ENCODE results near the gene C1orf105.

The C1orf105 gene

DNA sequence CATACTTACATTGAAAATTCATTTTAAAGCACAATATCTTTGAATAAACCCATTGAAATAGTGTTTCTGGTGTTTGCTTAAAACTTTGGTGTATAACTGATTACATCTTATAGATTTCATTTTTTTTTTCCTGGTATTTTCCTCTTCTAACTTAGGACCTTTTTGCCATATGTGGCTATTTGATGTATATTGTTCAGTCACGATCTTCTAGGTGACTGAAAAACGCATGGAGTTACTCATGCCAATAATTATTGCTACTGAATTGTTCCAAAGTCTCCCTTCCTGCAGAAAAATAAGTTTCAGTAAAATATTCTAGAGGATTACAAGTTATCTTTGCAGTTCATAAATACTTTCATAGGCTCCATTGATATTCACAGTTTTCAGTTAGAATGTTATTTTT is 22.9 kb upstream of the C1orf105 start:
- no peak for DNase-seq

DNA sequence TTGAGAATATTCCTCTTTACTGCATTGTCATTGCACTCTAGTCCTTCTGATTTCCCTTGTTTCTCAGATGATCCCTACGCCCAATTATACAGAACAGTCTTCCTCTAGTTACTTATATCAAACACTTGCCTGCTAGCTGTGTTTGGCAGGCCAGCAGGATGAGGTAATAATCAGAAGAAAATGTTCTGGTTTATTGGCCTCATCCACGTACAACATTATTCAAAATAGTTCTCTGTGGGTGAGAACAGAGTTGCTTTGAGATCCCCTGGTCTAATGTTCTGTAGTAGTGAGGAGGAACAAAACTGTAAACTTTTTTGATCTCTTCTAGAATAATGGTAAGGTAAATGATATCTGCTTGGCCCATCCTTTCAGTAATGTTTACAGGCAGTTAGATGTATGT is 22.3 kb upstream of the C1orf105 start:
- no peak for DNase-seq

DNA sequence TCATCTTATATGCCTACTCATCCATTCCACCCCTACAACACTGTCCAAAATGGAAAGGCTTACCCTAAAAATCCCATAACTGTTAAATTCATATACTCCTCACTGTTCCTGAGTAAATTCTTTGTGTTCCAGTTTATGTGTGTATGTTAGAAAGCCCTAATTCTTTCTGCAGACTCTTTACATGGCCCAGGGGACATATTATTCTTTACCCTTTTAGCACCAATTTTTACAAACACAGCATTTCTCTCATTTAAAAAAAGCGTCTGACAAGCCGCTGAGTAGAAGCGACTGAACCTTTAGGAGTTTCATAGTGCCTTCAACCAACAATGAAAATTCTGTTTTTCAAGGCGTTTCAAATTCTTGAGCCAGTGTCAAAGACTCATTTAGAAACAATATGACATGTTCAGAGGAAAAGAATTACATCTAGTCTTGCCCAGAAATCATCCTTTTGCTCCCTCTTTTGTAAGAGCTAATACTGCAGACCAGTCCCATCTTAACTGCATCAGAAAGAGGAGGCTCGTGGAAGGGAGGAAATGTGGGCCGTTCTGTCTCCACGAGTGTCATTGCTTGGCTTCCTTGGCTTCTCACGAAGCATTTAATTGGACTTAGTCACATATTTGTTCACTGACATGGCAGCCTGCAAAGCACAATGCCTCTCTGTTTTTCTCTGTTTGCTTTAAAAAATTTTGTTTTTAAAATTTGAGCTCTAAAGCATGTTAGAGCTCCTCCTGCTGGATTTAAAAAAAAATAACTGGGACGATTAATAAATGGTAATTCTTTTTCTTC is 21.3 kb upstream of the C1orf105 start:
- DNase-seq, result peak; percentile 89

DNA sequence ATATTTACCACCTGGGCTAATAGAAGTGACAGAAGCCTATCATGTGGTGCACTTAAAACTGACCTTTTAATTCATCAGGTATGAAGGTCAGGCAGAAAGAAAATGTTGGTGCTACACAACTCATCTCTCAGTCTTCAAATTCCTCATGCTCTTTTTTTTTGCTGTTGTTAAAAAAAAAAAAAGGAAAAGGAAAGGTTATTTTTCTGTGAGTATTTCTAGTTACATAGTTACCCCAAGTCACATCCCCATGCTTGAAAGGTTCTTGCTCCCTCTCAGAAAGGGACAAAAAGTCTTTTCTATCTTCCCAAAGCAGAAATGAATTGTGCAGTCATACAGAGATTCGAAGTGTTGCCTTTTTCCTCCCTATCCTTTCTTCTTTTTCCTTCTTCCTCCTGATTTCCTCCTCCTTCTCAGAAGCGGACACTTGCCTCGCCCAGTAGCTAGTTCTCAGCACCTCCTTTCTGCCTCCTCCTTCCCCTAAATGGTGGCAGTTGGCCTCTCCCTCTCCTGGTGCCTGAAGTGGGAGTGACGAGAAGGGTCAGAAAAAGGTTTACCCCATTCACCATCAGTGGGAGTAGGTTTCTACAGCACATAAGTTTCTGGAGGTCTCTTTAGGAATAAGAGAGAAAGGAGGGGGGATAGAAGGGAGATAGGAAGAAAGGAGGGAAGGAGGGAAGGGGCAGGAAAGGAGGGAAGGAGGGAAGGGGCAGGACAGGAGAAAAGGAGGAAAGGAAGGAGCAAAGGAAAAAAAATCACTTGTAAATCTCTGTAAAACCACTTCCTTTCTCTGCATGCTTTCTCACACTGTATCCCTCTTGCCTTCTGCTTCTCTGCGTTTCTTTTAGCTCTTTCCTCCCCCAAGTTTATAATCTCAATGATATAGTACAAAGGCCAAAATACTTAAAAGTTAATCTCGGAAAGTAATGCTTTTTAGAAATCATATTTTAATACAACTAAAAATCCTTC is 20.4 kb upstream of the C1orf105 start:
- no peak for DNase-seq

DNA sequence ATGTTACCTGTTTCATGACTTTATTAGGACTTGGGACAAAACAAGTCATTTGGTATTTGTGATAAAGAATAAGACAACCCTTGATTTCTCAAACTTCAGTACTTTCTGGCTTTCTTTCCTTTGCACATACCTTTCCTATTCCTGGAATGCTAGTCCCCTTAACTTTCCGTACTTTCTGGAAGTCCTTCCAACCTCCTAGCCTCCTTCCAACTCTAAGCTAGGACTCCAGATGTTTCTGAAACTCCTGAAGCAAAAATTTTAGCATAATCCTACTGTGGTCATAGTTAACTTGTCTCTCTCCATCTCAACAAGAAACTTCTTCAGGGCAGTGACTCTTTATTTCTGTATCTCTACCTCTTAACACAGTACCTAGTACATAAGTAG is 19.8 kb upstream of the C1orf105 start:
- no peak for DNase-seq

DNA sequence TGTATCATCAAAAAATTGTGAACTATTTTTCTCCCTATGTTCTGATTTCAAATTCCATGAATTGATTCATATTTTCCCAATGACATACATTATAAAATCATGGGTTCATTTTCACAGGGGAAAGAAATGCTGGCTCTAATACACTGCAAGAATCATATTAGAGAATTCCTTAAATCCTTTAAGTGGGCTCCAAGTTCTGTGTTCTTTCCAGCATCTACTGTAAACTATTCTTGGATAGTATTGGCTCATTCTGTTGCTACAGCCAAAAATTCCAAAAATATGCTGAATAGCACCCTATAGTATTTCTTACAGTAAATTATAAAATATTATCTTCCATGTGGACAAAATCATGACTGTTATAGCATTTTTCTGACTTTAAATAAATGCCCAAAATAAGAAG is 19.0 kb upstream of the C1orf105 start:
- DNase-seq, result no peak

DNA sequence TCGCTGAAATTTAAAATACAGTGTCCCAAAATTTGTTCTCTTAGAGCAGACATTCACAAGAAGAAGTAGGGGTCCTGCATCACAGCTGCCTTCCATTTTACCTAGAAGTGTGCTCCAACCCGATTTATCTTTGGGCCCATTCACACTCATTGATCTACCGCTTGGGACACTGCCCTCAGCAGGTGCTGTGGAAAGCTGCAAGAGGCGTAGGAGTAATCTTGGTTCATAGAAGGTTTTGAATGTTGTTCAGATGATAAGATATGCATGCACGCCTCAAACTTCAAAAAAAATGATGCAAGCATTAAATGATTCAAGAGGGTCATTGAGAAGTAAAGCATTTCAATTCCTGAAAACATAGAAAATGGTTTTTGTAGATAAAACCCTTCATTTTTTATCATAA is 18.6 kb upstream of the C1orf105 start:
- DNase-seq, result no peak

DNA sequence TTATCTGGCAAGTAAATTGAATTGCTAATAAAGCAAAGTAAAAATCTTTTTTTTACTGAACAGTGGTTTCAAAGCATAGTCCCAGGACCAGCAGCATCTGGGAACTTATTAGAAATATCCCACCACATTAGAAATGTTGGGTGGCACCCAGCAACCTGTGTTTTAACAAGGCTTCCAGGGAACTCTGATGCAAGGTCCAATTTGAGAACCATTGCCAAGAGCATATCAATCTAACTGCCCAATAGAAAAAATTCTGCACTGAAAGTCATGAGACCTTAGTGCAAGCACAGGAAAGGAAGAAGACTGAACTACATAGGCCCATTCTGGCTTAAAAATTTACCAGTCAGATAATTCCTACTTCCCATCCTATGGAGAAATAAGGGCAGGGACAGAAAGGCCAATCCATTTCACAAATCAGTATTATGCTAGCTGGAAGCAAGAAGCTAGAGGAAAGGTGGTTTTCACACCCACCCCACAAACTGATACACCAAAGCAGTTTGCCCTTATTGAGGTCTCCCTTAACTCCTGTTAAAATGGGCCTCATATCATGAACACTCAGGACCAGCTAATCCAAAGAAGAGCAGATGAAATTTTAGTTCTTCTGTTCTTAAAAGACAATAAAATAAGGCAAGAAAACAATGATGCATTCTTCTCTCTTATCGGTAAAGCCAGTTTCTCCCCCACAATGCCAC is 17.5 kb upstream of the C1orf105 start:
- DNase-seq, result no peak

DNA sequence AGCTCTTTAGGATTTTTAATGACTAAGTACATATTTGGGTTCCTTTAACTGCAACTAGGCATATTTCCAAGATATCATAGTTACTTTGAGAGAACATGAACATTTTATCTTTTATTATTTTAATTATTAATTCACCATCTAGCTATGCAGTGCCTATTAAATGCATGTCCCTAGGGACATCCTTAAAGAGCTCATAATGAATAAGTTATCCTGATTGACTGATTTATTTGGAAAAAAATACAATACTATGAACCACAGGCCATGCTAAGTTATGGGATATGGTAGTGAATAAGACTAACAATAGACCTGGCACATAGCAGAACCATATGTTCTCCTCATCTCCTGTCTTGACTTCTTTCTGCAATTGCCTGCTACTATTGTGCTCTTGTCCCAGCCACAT is 16.4 kb upstream of the C1orf105 start:
- no peak for DNase-seq

DNA sequence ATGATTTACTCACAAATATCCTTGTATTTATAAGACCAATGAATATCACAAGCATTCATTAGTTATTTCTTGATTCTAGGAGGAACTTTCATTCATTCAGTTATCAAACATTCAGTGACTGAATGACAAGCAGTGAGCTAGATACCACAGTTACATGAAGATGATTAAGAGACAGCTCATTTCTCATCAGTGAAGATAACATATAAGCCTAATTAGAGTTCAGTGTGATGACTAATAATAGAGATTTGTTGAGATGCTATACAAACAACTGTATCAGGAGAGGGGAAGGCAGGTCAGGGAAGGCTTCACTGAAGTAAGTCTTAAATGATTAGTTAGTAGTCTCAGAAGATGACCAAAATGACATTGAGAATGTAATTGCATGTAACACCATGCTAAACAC is 14.6 kb upstream of the C1orf105 start:
- no peak for DNase-seq

DNA sequence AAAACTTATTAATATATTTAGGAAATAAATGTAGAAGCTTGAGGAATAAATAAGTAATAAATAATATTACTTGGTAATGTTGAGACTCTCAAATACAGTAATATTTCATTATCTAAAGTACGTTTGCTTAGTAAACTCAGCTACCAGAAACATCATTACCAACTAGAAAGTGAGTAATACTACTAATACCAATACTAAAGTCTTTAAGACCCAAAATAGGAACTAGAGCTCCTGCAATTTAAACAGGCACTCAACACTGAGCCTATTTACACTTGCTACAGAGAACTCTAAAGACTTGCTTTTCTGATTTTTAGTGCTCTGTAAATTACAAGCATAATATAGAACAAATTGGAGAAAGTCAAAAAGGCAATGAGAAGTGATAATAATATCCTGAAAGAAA is 13.5 kb upstream of the C1orf105 start:
- DNase-seq, result no peak

DNA sequence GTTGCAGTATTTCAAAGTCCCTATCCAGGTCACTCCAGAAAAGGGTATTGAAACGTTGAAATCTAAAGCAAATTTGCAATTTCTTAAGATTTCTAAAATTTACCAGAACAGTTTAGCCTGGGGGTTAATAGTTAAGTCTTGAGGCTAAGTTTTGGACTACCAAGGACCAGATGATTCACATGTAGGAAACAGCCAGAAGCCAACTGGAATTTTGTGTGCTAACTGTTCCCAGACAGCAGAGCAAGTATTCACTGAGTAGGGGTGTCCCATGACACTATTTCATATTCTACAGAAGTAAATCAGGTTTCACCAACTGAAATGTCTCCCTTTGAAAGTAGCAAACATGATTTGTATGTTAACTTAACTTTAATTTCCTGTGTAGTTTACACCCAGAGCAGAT is 11.5 kb upstream of the C1orf105 start:
- no peak for DNase-seq

DNA sequence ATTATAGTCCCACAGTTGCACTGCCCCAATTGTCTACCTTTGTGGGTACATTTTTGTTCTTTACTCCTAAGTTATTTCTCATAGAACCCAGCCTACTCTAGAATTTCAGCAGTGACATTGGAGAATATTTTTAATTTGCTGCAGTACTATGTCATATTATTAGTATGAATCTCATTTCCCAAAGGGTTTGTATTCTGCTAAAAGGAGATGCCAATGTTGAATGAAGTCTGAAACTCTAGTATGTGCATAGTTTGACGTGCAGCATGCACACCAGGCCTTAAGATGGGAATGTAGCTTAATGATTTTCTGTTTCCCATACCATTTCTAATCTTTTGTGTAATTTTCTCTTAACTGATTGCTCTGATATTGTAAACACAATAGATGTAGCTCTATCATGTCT is 10.5 kb upstream of the C1orf105 start:
- no peak for DNase-seq

DNA sequence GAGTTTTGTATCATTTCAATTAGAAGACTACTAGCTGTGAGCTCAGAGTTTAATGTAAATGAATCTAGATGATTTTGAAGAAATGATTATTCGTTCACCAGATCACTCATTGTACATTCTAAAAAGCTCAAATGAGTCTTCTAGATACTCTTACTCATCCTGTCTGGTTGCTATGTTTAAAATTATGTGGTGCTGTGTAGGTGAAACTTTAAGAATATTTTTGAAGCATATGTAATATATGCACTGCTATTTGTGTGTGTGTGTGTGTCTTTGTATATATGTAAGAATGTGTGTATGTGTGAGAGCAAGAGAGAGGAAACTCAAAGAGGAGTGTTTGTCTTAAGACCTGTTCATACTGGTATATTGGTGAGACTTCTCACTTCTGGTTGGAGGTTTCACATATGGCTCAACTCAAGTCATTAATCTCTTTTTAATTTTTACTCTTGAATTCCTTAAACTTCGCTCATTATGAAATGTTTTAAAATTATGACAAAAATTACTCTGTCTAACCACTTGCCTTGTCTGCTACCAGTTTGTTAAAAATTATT is 8.6 kb upstream of the C1orf105 start:
- DNase-seq, result no peak

DNA sequence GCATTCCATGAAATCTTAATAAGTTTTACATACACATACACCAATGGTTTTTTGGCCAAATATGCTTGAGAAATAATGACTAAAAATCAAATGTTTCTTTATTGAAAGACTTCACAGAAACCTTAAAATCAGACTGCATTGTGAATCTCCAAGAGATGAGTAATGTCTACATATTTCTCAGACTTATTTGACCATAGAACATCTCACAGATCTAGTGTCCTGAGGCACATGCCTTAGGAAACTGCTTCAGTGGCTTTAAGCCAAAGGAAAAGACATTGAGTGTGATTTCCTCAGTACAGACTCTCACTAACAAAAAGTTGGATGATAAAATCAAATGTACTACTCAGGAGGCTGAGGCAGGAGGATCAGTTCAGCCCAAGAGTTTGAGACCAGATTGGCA is 6.2 kb upstream of the C1orf105 start:
- no peak for DNase-seq

DNA sequence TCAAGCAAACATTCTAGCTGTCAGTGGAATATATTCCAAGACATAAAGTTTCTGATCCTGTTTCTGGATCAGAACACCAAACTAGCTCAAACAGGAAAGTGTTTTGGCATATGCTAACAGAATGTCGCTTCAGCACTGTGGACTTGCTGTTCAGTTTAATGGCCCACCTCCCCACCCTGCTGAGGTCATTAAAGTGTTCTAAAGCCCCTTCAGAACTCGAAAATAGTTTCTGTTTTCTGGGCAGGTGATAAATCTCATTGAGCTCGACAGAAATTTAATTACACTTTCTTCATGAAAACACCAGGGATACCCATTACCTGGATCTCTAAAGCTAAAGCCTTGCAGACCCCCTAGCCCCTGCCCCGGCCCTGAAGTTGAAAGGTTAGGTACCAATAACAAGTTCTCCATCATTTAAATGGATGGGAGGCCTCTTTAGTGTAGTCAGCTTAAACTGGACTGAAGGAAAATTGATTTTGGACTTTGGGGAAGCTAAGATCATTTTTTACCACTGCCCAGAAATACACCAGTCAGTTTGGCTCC is 3.9 kb upstream of the C1orf105 start:
- no peak for DNase-seq

DNA sequence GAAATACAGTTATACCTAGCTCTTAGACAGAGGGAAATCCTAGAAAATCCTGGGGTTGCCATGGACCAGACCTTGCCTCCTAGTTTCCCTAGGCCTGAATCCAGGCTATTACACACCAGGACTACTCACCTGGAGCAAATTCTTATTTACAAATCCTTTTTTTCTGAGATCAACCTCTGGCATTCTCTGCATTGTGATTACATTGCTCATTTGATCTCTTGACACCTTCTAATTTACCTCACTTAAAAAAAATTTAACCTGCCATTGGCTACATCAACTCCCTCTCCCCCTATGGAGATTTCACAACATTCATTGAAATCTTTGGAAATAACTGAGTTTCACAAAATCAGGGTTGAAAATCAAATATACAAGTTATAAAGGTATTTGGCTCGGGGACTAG is 2.9 kb upstream of the C1orf105 start:
- no peak for DNase-seq

DNA sequence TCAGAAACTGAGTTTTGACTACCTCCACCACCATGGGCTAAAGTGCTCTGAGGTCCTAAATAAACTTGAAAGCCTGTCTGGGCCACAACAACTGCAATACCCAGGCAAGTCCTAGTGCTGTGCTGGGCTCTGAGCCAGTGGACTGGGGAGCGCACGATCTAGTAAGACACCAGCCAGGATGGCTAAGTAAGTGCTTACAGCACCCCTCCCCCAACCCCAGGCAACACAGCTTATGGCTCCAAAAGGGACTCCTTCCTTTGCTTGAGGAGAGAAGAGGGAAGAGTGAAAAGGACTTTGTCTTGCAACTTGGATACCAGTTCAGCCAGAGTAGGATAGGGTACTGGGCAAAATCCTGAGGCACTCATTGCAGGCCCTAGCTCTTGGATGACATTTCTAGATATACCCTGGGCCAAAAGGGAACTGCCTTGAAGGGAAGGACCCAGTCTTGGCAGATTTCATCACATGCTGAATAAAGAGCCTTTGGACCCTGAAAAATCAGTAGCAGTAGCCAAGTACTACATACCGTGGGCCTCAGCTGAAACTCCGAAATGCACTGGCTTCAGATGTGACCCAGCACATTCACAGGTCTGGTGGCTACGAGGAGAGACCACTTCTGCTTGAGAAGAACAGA is 1.6 kb downstream of the C1orf105 start:
- no peak for DNase-seq

DNA sequence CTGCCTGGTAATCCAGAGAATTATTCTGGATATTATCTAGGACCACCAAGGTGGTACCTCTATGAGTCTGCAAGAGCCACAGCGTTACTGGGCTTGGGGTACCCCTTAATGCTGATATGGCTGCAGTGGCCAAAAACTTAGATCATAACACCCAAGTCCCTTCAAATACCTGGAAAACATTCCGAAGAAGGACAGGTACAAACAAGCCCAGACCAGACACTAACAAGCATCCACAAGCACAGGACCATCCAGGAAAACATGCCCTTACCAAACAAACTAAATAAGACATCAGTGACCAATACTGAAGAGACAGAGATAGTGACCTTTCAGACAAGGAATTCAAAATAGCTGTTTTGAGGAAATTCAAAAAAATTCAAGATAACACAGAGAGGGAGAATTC is 2.9 kb downstream of the C1orf105 start:
- DNase-seq, result no peak

DNA sequence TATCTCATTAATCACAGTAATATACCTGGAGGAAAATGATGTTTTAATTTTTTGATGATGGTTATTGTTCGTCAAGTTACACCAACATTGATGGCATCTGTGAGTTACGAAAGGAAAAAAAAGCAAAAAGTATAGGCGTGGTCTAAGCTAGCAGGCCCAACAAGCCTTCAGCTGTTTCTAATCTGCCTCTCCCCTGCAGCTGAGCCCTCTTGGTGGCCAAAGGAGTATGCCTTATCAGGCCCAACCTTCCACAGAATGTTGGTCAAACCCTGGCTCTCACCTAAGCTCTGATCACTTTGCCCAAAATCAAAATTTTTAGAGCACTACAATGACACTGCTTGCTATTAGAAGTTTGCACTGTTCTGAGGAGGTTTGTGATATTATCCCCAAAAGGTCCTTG is 4.9 kb downstream of the C1orf105 start:
- DNase-seq, result no peak

DNA sequence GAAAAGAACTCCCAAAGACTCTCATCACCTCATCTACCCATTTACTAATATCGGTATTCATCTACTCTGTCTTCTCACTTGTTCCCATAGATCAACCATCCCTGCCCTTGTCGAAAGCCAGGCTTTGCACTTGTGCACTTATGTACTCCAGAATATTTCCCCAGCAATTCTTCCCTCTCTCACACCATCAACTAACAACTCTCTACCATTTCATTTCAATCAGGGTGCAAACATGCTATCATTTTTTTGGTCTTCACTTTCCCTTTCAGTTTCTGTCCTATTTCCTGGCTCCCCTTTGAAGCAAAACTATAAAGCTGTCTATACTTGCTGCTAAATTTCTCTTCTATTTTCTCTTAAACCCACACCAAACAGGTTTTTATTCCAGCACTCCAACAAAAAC is 6.7 kb downstream of the C1orf105 start:
- DNase-seq, result no peak

DNA sequence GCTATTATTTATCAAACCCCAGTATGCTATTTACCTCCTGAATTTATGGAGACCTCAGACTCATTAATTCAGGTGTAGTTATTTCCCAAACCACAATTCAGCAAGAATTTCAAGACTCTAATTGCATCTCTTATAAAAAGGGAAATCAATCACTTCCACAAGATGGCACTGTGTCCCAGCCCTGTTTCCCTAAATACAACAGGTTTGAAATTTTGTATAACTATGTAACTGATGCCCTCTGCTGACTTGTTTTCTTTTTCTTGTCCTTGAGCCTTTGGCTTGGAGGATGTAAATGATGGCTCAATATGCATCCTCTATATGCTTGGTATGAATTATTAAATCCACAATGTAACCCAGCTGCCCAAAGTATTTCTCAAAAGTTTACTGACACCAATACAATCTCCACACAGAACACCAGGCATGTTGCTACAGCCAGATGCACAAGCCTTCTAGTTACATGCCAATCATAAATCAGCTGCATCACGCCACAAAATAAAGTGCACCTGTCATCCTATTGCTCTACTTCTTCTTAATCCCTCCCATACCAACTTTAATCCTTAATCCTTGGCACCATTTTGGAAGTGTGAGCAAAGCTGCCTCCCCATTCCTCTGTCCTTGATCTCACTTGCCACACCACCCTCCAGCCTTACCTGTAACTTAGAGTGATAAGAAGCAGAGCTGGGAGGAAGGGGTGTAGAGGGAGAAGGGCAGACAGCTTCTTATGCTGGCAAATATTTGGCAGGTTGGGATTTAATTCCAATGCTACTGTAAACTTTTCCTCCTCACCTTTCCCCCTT is 9.0 kb downstream of the C1orf105 start:
- DNase-seq, result peak; percentile 81

Measured in DMS53 (cell line).